OCI-LY1 (cell line): Measurements from ENCODE around the gene HMCN2.

Experiments
- EZH2 ChIP-seq: fragments of 200-600 bp; sonication (generic), shearing (Covaris generic); IDR thresholded peaks from 2 replicates; pipeline ENCODE4 v1.8.0; 2017; ENCODE audit warnings: borderline replicate concordance, mixed run types, mild to moderate bottlenecking, antibody characterized with exemption, low read length, moderate library complexity, mixed read lengths
- TF ChIP-seq, protein P1 (sequence below): fragments of 200-600 bp; sonication (generic), shearing (Covaris generic); IDR thresholded peaks from 2 replicates; pipeline ENCODE4 v1.5.1; 2017; ENCODE audit warnings: mild to moderate bottlenecking, antibody characterized with exemption, low read length, moderate library complexity, mixed read lengths

GRCh38 chr9:130445268-130445983 is 179.9 kb downstream of the HMCN2 start:
- no peak for TF ChIP-seq EZH2
- TF ChIP-seq, protein P1, sequence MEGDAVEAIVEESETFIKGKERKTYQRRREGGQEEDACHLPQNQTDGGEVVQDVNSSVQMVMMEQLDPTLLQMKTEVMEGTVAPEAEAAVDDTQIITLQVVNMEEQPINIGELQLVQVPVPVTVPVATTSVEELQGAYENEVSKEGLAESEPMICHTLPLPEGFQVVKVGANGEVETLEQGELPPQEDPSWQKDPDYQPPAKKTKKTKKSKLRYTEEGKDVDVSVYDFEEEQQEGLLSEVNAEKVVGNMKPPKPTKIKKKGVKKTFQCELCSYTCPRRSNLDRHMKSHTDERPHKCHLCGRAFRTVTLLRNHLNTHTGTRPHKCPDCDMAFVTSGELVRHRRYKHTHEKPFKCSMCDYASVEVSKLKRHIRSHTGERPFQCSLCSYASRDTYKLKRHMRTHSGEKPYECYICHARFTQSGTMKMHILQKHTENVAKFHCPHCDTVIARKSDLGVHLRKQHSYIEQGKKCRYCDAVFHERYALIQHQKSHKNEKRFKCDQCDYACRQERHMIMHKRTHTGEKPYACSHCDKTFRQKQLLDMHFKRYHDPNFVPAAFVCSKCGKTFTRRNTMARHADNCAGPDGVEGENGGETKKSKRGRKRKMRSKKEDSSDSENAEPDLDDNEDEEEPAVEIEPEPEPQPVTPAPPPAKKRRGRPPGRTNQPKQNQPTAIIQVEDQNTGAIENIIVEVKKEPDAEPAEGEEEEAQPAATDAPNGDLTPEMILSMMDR, result no peak
